ENCODE results near the gene RIPOR2.

- TF ChIP-seq CTCF (IDR thresholded peaks at IDR 0.05): no peak
- TF ChIP-seq POLR2A (IDR thresholded peaks at IDR 0.05): no peak
Observed at GRCh38 chr6:24888715-24889370, 46.9 kb downstream of the RIPOR2 start.
